T-cell (primary cell): ENCODE results near the gene HTR3B. TPM values are rescaled to one million over a fixed set of nuclear protein-coding genes. Genes with fewer than 3 reads are reported as not detected.
"Not testable (repeated sequence)": the region's sequence is repeated elsewhere in the genome, so short reads cannot be mapped to it uniquely, and the experiment has no call there.

Experiments used
- ATAC-seq, 4 experiments: fragments of 200-7000 bp in 3 of 4; fragments of 150-1000 bp in 1 of 4; cut with Tn5 transposase; replicated peaks in 1 of 4; 1 replicate in 3 of 4; 2 replicates in 1 of 4; pipeline ENCODE4 v1.10.0; 2021; ENCODE audit warnings: moderate library complexity in 3 of 4, mild to moderate bottlenecking in 2 of 4, moderate number of reproducible peaks in 1 of 4
- CTCF ChIA-PET, 2 donors: fragments of 300-600 bp; sonication (Branson Sonifier 250); formaldehyde crosslinking; loops; one replicate each; lab custom pipeline; 2022; ENCODE audit warnings: antibody characterized with exemption in 2 of 2; lab: Charles Lee
- POLR2A ChIA-PET, 2 donors: fragments of 300-600 bp; sonication (Branson Sonifier 250); formaldehyde crosslinking; loops; one replicate each; lab custom pipeline; 2022; ENCODE audit warnings: antibody characterized with exemption in 2 of 2; lab: Charles Lee
- DNase-seq, 35 experiments: peaks; one replicate each; pipeline versions ENCODE4 v3.0.0 to v3.0.0-alpha.2; 2013 to 2023
- H3K27ac ChIP-seq: one replicate; pipeline ENCODE4 v1.5.1; 2013; ENCODE audit warnings: low read length
- H3K27me3 ChIP-seq, 2 experiments: replicated peaks in 1 of 2; 1 replicate in 1 of 2; 2 replicates in 1 of 2; pipeline versions ENCODE4 v1.6.1 to v1.7.0; 2013; ENCODE audit warnings: low read length in 1 of 2, mixed read lengths in 1 of 2; ENCODE audit not compliant: control insufficient read depth in 2 of 2, insufficient read depth in 2 of 2; ENCODE audit errors: extremely low read depth in 1 of 2
- H3K36me3 ChIP-seq, 2 donors: 1 replicate in 1 of 2; 2 replicates in 1 of 2; pipeline versions ENCODE4 v1.6.1 to v1.7.0; 2013; ENCODE audit warnings: low read length in 1 of 2; ENCODE audit not compliant: control insufficient read depth in 2 of 2, insufficient read depth in 1 of 2; ENCODE audit errors: extremely low read depth in 1 of 2
- H3K4me1 ChIP-seq, 2 experiments: 1 replicate in 1 of 2; 2 replicates in 1 of 2; pipeline versions ENCODE4 v1.6.1 to v1.7.0; 2013; ENCODE audit warnings: low read length in 2 of 2, mixed read lengths in 1 of 2; ENCODE audit not compliant: insufficient read depth in 2 of 2, control insufficient read depth in 1 of 2; ENCODE audit errors: extremely low read depth in 1 of 2
- H3K4me3 ChIP-seq, 2 donors: 1 replicate in 1 of 2; 2 replicates in 1 of 2; pipeline versions ENCODE4 v1.5.1 to v1.7.0; 2013; ENCODE audit warnings: mild to moderate bottlenecking in 2 of 2, low read length in 1 of 2, moderate library complexity in 1 of 2; ENCODE audit not compliant: control insufficient read depth in 1 of 2; ENCODE audit errors: extremely low read depth in 1 of 2
- H3K9me3 ChIP-seq: 2 replicates; pipeline ENCODE4 v1.7.0; 2013
- H3K27ac Mint-ChIP-seq, 2 donors: one replicate each; pipeline ENCODE4 v1.8.0; 2020 to 2021; ENCODE audit warnings: mild to moderate bottlenecking in 2 of 2, mixed read lengths in 2 of 2
- H3K27me3 Mint-ChIP-seq, 2 donors: one replicate each; pipeline ENCODE4 v1.8.0; 2021 to 2022; ENCODE audit warnings: mixed read lengths in 2 of 2
- H3K36me3 Mint-ChIP-seq: one replicate; pipeline ENCODE4 v1.8.0; 2021; ENCODE audit warnings: mixed read lengths
- H3K4me1 Mint-ChIP-seq, 3 donors: one replicate each; pipeline ENCODE4 v1.8.0; 2020 to 2022; ENCODE audit warnings: mixed read lengths in 3 of 3, mild to moderate bottlenecking in 1 of 3
- H3K4me3 Mint-ChIP-seq, 3 donors: one replicate each; pipeline ENCODE4 v1.8.0; 2020 to 2022; ENCODE audit warnings: mild to moderate bottlenecking in 3 of 3, mixed read lengths in 3 of 3, moderate library complexity in 3 of 3
- H3K9me3 Mint-ChIP-seq, 3 donors: one replicate each; pipeline ENCODE4 v1.8.0; 2020 to 2022; ENCODE audit warnings: mixed read lengths in 3 of 3
- WGBS: methylation state at CpG from one replicate; pipeline ENCODE4 v1.1.5; 2013; ENCODE audit warnings: missing lambda C conversion rate; ENCODE audit not compliant: insufficient coverage; 5-methylcytosine and 5-hydroxymethylcytosine counted together
- total RNA-seq, 35 experiments: library from RNA in 6 of 35; stranded (reverse) in 6 of 35; fragments of 120-200 nt in 1 of 35; gene quantifications; one replicate each; pipeline versions ENCODE4 v1.2.1 to v1.2.4 and lab custom pipeline; 2013 to 2026

HTR3B gene
- total RNA-seq, 5 donors from 2014 or later (not counting 1 experiment from before 2014, with no cell fraction given) = not detected

DNA sequence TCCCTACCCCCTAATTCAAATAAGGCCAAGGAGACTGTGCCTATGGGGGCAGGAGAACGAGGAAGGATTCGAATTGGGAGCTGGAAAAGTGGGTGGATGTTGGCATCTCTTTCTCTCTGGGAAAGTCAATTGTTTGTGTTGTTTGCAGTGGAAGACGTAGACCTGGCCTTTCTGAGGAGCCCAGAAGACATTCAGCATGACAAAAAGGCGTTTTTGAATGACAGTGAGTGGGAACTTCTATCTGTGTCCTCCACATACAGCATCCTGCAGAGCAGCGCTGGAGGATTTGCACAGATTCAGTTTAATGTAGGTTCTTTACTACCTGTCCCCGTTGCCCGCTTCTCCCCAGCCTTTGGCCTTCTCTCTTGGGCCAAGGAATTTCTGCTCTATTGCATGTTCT, 28.2 kb downstream of the HTR3B start:
- H3K36me3 Mint-ChIP-seq = no peaks in the 10 kb centered on the region
- H3K36me3 ChIP-seq = no peaks in the 10 kb centered on the region
- no peaks in the 10 kb centered on the region for H3K4me1 ChIP-seq
- H3K9me3 ChIP-seq = no peaks in the 10 kb centered on the region
- H3K4me3 ChIP-seq = no peak overlapping the region
- WGBS = 73% methylated on average over 4 of the region's 7 CpGs
- no peak overlapping the region for H3K27ac Mint-ChIP-seq
- H3K27me3 ChIP-seq = peaks cover 0 to 3% of the 10 kb centered on the region in 2 experiments
- peaks cover 5 to 6% (median 6%) of the 10 kb centered on the region in 3 donors for H3K4me1 Mint-ChIP-seq
- ChIA-PET POLR2A (no interaction called here), CTCF (no interaction called here)
- H3K9me3 Mint-ChIP-seq = no peaks in the 10 kb centered on the region
- no peak overlapping the region for H3K27ac ChIP-seq
- ATAC-seq (no peak), DNase-seq (no peak)
- H3K27me3 Mint-ChIP-seq = peaks cover 20 to 26% of the 10 kb centered on the region in 2 donors
- no peak overlapping the region for H3K4me3 Mint-ChIP-seq

GRCh38 chr11:113934193-113934592, 29.6 kb downstream of the HTR3B start:
- peaks cover 17 to 23% of the 10 kb centered on the region in 2 donors for H3K27me3 Mint-ChIP-seq
- DNase-seq, H3K36me3 Mint-ChIP-seq, ATAC-seq, POLR2A ChIA-PET, H3K36me3 ChIP-seq, H3K9me3 ChIP-seq, H3K4me1 ChIP-seq, H3K4me3 ChIP-seq, H3K27me3 ChIP-seq, H3K4me1 Mint-ChIP-seq, H3K27ac ChIP-seq, H3K9me3 Mint-ChIP-seq, H3K4me3 Mint-ChIP-seq, H3K27ac Mint-ChIP-seq: not testable (repeated sequence)
- CTCF ChIA-PET = interaction anchor here in 1 of 2 donors (0.5 kb wide), 1 partner anchor 1557 kb away, joined by 3 read pairs; no protein-coding TSS in a partner anchor
- 100% methylated on average over 1 of the region's 3 CpGs for WGBS

DNA sequence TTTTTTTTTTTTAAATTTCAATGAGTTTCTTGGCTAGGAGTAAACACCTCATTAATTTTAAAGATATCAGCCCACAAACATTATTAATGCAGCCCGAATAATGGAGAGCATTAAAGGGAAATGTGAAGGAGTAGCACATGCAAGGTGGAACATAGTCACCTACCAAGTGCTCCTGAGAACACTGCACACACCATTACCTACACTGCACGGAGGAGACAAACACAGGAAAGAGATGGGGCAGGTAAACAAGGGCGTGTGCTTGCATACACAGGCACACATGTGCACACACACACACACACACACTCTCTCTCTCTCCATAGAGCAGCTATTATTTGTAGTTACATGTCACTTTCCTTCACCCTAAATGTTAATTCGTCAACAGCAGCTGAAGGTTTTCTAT, 30.2 kb downstream of the HTR3B start:
- ChIA-PET POLR2A (no interaction called here), CTCF (interaction anchor here in 1 of 2 donors (0.5 kb wide), 1 partner anchor 1558 kb away, joined by 3 read pairs; no protein-coding TSS in a partner anchor)
- H3K27ac Mint-ChIP-seq = peak overlapping the region in 1 of 2 donors; percentile 12
- peaks cover 17 to 23% of the 10 kb centered on the region in 2 donors for H3K27me3 Mint-ChIP-seq
- DNase-seq = no peak
- Histone ChIP-seq H3K4me3 (no peak overlapping the region), H3K27me3 (peaks cover 0 to 3% of the 10 kb centered on the region in 2 experiments), H3K27ac (no peak overlapping the region), H3K4me1 (no peaks in the 10 kb centered on the region), H3K9me3 (no peaks in the 10 kb centered on the region), H3K36me3 (no peaks in the 10 kb centered on the region)
- no peaks in the 10 kb centered on the region for H3K36me3 Mint-ChIP-seq
- H3K4me1 Mint-ChIP-seq = peaks cover 5 to 6% (median 6%) of the 10 kb centered on the region in 3 donors
- H3K4me3 Mint-ChIP-seq = no peak overlapping the region
- no peaks in the 10 kb centered on the region for H3K9me3 Mint-ChIP-seq
- peak in 2 of 4 experiments; percentile 32 to 43 for ATAC-seq
- 60% methylated on average over 1 of the region's 4 CpGs for WGBS

DNA sequence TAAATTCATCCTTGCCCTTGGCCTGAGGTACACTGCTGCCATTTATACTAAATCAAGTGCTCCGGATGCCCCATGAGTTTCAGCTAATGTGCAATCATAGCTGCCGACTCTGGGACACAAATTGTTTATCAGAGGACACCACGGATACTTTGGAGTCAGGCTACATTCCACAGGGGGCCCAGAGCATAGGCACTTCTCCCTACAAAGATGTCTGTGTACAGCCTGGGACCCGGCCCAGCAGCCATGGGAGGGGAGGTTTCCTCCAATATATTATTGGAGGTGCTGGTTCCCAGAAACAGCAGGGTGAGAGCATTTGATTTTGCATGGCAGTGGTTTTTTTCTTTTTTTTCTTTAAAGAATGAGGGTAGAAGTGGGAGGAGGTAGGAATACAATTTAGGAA, 31.3 kb downstream of the HTR3B start:
- CTCF ChIA-PET = interaction anchor here in 1 of 2 donors (0.6 kb wide), 1 partner anchor 34 kb away, joined by 3 read pairs; no protein-coding TSS in a partner anchor

DNA sequence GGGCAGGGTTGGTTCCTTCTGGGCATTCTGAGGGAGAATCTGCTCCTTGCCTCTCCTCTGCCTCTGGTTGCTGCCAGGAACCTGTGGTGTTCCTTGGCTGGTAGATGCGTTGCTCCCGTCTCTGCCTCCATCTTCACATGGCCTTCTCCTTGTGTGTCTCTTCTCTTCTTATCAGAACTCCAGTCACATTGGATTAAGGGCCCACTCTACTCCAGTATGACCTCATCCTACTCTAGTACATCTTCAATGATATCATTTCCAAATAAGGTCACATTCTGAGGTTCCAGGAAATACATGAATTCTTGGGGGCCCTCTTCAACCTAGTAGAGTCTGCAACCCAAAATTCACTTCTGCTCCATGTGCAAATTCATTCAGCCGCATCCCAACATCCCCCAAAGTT, 33.3 kb downstream of the HTR3B start:
- no peaks in the 10 kb centered on the region for H3K9me3 Mint-ChIP-seq
- ChIA-PET POLR2A (no interaction called here), CTCF (no interaction called here)
- Histone ChIP-seq H3K4me3 (no peak overlapping the region), H3K36me3 (no peaks in the 10 kb centered on the region), H3K4me1 (no peaks in the 10 kb centered on the region), H3K27ac (no peak overlapping the region), H3K9me3 (no peaks in the 10 kb centered on the region), H3K27me3 (no peaks in the 10 kb centered on the region)
- H3K36me3 Mint-ChIP-seq = no peaks in the 10 kb centered on the region
- H3K4me1 Mint-ChIP-seq = peaks cover 5 to 6% (median 6%) of the 10 kb centered on the region in 3 donors
- ATAC-seq (no peak), DNase-seq (no peak)
- no peak overlapping the region for H3K4me3 Mint-ChIP-seq
- peaks cover 9 to 11% of the 10 kb centered on the region in 2 donors for H3K27me3 Mint-ChIP-seq
- WGBS = 57% methylated on average over 3 of the region's 3 CpGs
- H3K27ac Mint-ChIP-seq = no peak overlapping the region

More for the DNA sequence above, 31.3 kb downstream of the HTR3B start:
- H3K27me3 ChIP-seq = no peaks in the 10 kb centered on the region
- peaks cover 5 to 6% (median 6%) of the 10 kb centered on the region in 3 donors for H3K4me1 Mint-ChIP-seq
- POLR2A ChIA-PET = no interaction called here
- H3K9me3 ChIP-seq = no peaks in the 10 kb centered on the region
- H3K27ac Mint-ChIP-seq = no peak overlapping the region
- no peak overlapping the region for H3K4me3 ChIP-seq
- no peaks in the 10 kb centered on the region for H3K36me3 ChIP-seq
- no peaks in the 10 kb centered on the region for H3K36me3 Mint-ChIP-seq
- H3K9me3 Mint-ChIP-seq = no peaks in the 10 kb centered on the region
- H3K27me3 Mint-ChIP-seq = peaks cover 12 to 20% of the 10 kb centered on the region in 2 donors
- WGBS = 89% methylated on average over 2 of the region's 4 CpGs
- H3K4me1 ChIP-seq = no peaks in the 10 kb centered on the region
- ATAC-seq (no peak), DNase-seq (no peak)
- no peak overlapping the region for H3K27ac ChIP-seq
- H3K4me3 Mint-ChIP-seq = no peak overlapping the region

DNA sequence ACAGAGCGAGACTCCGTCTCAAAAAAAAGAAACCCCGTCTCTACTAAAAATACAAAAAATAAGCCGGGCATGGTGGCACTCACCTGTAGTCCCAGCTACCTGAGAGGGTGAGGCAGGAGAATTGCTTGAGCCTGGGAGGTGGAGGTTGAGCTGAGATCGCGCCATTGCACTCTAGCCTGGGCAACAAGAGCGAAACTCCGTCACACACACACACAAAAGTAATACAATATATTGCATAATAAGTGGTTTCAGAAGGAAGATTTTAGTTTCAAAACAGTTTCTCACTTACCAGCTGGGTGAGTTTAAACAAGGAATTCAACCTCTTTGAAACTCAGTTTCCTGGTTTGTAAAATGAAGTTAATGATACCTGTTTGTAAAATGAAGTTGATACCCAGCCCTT, 37.7 kb downstream of the HTR3B start:
- DNase-seq = no peak
- Mint-ChIP-seq H3K9me3 (no peaks in the 10 kb centered on the region), H3K4me3 (no peak overlapping the region), H3K36me3 (no peaks in the 10 kb centered on the region), H3K27ac (no peak overlapping the region), H3K4me1 (no peaks in the 10 kb centered on the region), H3K27me3 (peaks cover 6 to 11% of the 10 kb centered on the region in 2 donors)
- no CpG with 5 or more reads among the region's 8 CpGs for WGBS
- Histone ChIP-seq H3K4me3 (no peak overlapping the region), H3K27me3 (peaks cover 0 to 8% of the 10 kb centered on the region in 2 experiments), H3K4me1 (no peaks in the 10 kb centered on the region), H3K36me3 (no peaks in the 10 kb centered on the region), H3K9me3 (no peaks in the 10 kb centered on the region), H3K27ac (no peak overlapping the region)
- POLR2A ChIA-PET = no interaction called here
- no peak for ATAC-seq
- CTCF ChIA-PET = no interaction called here
